Measurements from ENCODE around the gene PRR29.

GRCh38 chr17:63974594-63975192, 23.5 kb upstream of the PRR29 start:
- TF ChIP-seq POLR2A (IDR thresholded peaks at IDR 0.05; ENCODE audit: low read depth, low read length) (no peak), POLR2AphosphoS5 (IDR thresholded peaks at IDR 0.05; ENCODE audit: low read depth, low read length) (no peak)
